B cell (primary cell): ENCODE data around the gene ART5. TPM values are rescaled to one million over a fixed set of nuclear protein-coding genes. Genes with fewer than 3 reads are reported as not detected.

Source experiments
- ATAC-seq: fragments of 200-7000 bp; cut with Tn5 transposase; one replicate; pipeline ENCODE4 v1.10.0; 2021; ENCODE audit warnings: low read depth, mild to moderate bottlenecking, moderate number of reproducible peaks, moderate library complexity
- CTCF ChIA-PET: fragments of 350-600 bp; sonication (Branson Sonifier 250); formaldehyde crosslinking; loops from one replicate; lab custom pipeline; 2021; ENCODE audit warnings: antibody characterized with exemption, inconsistent platforms; lab: Charles Lee
- POLR2A ChIA-PET: fragments of 350-600 bp; sonication (Branson Sonifier 250); formaldehyde crosslinking; loops from one replicate; lab custom pipeline; 2021; ENCODE audit warnings: antibody characterized with exemption; lab: Charles Lee
- DNase-seq: peaks from one replicate; pipeline ENCODE4 v3.0.0; 2013
- H2AFZ ChIP-seq: 2 replicates; pipeline ENCODE4 v1.6.1; 2012; ENCODE audit warnings: mild to moderate bottlenecking, low read depth, low read length; ENCODE audit not compliant: insufficient read depth, poor library complexity, severe bottlenecking
- H3K27ac ChIP-seq, 2 donors: 1 replicate in 1 of 2; 2 replicates in 1 of 2; pipeline ENCODE4 v1.5.1; 2012 to 2013; ENCODE audit warnings: low read length in 2 of 2, mild to moderate bottlenecking in 2 of 2, moderate library complexity in 1 of 2
- H3K27me3 ChIP-seq, 4 experiments: fragments of 200-600 bp in 1 of 4; sonication (generic) in 1 of 4; replicated peaks in 1 of 4; 1 replicate in 2 of 4; 2 replicates in 2 of 4; pipeline versions ENCODE4 v1.6.1 to v1.7.0; 2013 to 2016; ENCODE audit warnings: low read length in 3 of 4, mild to moderate bottlenecking in 2 of 4, mixed read lengths in 1 of 4, moderate library complexity in 1 of 4; ENCODE audit not compliant: insufficient read depth in 4 of 4, control insufficient read depth in 3 of 4; ENCODE audit errors: control extremely low read depth in 1 of 4
- H3K36me3 ChIP-seq, 2 experiments: replicated peaks in 1 of 2; 1 replicate in 1 of 2; 2 replicates in 1 of 2; pipeline versions ENCODE4 v1.6.1 to v1.7.1; 2013; ENCODE audit warnings: low read length in 1 of 2; ENCODE audit not compliant: insufficient read depth in 2 of 2, control insufficient read depth in 1 of 2; ENCODE audit errors: control extremely low read depth in 1 of 2, extremely low read depth in 1 of 2
- H3K4me1 ChIP-seq, 2 donors: fragments of 200-600 bp in 1 of 2; sonication (generic) in 1 of 2; 1 replicate in 1 of 2; 2 replicates in 1 of 2; pipeline versions ENCODE4 v1.5.1 to v1.6.1; 2013 to 2017; ENCODE audit warnings: low read length in 2 of 2; ENCODE audit not compliant: control insufficient read depth in 2 of 2, insufficient read depth in 2 of 2
- H3K4me2 ChIP-seq: replicated peaks from 2 replicates; pipeline ENCODE3; 2012; ENCODE audit warnings: mild to moderate bottlenecking, low read depth, low read length; ENCODE audit not compliant: poor library complexity, severe bottlenecking
- H3K4me3 ChIP-seq, 5 experiments: fragments of 200-600 bp in 1 of 5; sonication (generic) in 1 of 5; 1 replicate in 3 of 5; 2 replicates in 2 of 5; pipeline versions ENCODE4 v1.5.1 to v1.7.0; 2011 to 2016; ENCODE audit warnings: low read length in 4 of 5, mild to moderate bottlenecking in 4 of 5, low read depth in 2 of 5, control low read depth in 1 of 5, moderate library complexity in 1 of 5; ENCODE audit not compliant: insufficient read depth in 1 of 5; ENCODE audit errors: control extremely low read depth in 1 of 5, extremely low read depth in 1 of 5
- H3K79me2 ChIP-seq: fragments of 200-600 bp; sonication (generic); one replicate; pipeline ENCODE4 v1.6.0; 2016; ENCODE audit warnings: low read length; ENCODE audit not compliant: control insufficient read depth, insufficient read depth
- H3K9ac ChIP-seq: fragments of 200-600 bp; sonication (generic); 2 replicates; pipeline ENCODE4 v1.6.1; 2017; ENCODE audit warnings: mild to moderate bottlenecking, low read length, moderate library complexity
- H3K9me3 ChIP-seq, 3 donors: one replicate each; pipeline versions ENCODE4 v1.6.1 to v1.7.1; 2013; ENCODE audit warnings: low read length in 2 of 3; ENCODE audit not compliant: control insufficient read depth in 2 of 3, insufficient read depth in 1 of 3; ENCODE audit errors: control extremely low read depth in 1 of 3
- H4K20me1 ChIP-seq: 2 replicates; pipeline ENCODE4 v1.6.0; 2012; ENCODE audit warnings: mild to moderate bottlenecking, low read length; ENCODE audit not compliant: insufficient read depth, control insufficient read depth, poor library complexity, severe bottlenecking
- H3K27ac Mint-ChIP-seq: one replicate; pipeline ENCODE4 v1.8.0; 2021; ENCODE audit warnings: mixed read lengths
- H3K27me3 Mint-ChIP-seq: one replicate; pipeline ENCODE4 v1.8.0; 2021; ENCODE audit warnings: mixed read lengths
- H3K4me1 Mint-ChIP-seq: one replicate; pipeline ENCODE4 v1.8.0; 2021; ENCODE audit warnings: mixed read lengths
- H3K4me3 Mint-ChIP-seq: one replicate; pipeline ENCODE4 v1.8.0; 2021; ENCODE audit warnings: mixed read lengths
- H3K9me3 Mint-ChIP-seq: one replicate; pipeline ENCODE4 v1.8.0; 2022; ENCODE audit warnings: mixed read lengths; ENCODE audit not compliant: insufficient read depth
- EZH2 ChIP-seq: IDR thresholded peaks from 2 replicates; pipeline ENCODE4 v1.6.1; 2012; ENCODE audit warnings: borderline replicate concordance, low read depth, mild to moderate bottlenecking, moderate library complexity, low read length; ENCODE audit not compliant: insufficient read depth, poor library complexity, severe bottlenecking
- WGBS: methylation state at CpG from one replicate; pipeline ENCODE4 v1.1.5; 2013; ENCODE audit warnings: missing lambda C conversion rate; ENCODE audit not compliant: insufficient coverage; 5-methylcytosine and 5-hydroxymethylcytosine counted together
- intact Hi-C: fragments of 100-400 bp; cut with micrococcal nuclease; formaldehyde crosslinking; loops from one replicate; pipeline ENCODE4 v1.10.0; 2022
- polyA plus RNA-seq: library from polyadenylated mRNA; depleted of rRNA; stranded (reverse); fragments of >200 nt; gene quantifications from 2 replicates; pipeline ENCODE4 v1.2.3, GENCODE V29; 2012
- total RNA-seq, 2 donors: library from RNA; stranded (reverse); fragments of 120-200 nt in 1 of 2; gene quantifications; 1 replicate in 1 of 2; 2 replicates in 1 of 2; pipeline versions ENCODE4 v1.2.3 to v1.2.4, GENCODE V29; 2013 to 2022
- TF ChIP-seq, protein P1 (sequence below): fragments of 200-600 bp; IDR thresholded peaks from one replicate; pipeline ENCODE4 v1.8.0; 2022; ENCODE audit warnings: antibody characterized with exemption, mild to moderate bottlenecking

ART5 gene
- total and polyA plus RNA-seq, 2 donors (not counting 1 experiment from before 2014, with no cell fraction given) = not detected

DNA sequence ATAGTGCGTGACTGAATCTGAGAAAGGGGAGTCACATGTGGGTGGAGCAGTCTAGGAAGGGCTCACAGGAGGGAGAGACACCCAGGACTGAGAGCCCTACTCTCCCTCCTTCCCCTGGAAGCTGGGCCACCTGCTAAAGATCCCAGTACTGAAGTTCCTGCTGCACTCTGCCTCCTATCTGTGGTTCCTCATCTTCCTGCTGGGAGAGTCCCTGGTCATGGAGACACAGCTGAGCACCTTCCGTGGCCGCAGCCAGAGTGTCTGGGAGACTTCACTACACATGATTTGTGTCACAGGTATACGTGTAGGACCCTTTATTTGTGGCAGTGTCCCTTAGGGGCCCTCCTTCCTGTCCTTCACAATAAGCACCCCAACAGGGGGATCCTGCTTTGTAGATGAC, 19.3 kb downstream of the ART5 start:
- H3K4me3 ChIP-seq = no peak overlapping the region
- H3K27me3 ChIP-seq = no peaks in the 10 kb centered on the region
- ChIA-PET POLR2A (no interaction called here), CTCF (no interaction called here)
- H3K27me3 Mint-ChIP-seq = no peaks in the 10 kb centered on the region
- H4K20me1 ChIP-seq = no peaks in the 10 kb centered on the region
- no peak overlapping the region for H3K4me3 Mint-ChIP-seq
- no peaks in the 10 kb centered on the region for H3K9me3 ChIP-seq
- DNase-seq (no peak), ATAC-seq (no peak)
- no peaks in the 10 kb centered on the region for H3K79me2 ChIP-seq
- no peak overlapping the region for H3K9ac ChIP-seq
- H3K9me3 Mint-ChIP-seq = no peaks in the 10 kb centered on the region
- H3K36me3 ChIP-seq = no peaks in the 10 kb centered on the region
- no peaks in the 10 kb centered on the region for H3K4me1 ChIP-seq
- no peak overlapping the region for H2AFZ ChIP-seq
- no peak for TF ChIP-seq EZH2
- TF ChIP-seq, protein P1, sequence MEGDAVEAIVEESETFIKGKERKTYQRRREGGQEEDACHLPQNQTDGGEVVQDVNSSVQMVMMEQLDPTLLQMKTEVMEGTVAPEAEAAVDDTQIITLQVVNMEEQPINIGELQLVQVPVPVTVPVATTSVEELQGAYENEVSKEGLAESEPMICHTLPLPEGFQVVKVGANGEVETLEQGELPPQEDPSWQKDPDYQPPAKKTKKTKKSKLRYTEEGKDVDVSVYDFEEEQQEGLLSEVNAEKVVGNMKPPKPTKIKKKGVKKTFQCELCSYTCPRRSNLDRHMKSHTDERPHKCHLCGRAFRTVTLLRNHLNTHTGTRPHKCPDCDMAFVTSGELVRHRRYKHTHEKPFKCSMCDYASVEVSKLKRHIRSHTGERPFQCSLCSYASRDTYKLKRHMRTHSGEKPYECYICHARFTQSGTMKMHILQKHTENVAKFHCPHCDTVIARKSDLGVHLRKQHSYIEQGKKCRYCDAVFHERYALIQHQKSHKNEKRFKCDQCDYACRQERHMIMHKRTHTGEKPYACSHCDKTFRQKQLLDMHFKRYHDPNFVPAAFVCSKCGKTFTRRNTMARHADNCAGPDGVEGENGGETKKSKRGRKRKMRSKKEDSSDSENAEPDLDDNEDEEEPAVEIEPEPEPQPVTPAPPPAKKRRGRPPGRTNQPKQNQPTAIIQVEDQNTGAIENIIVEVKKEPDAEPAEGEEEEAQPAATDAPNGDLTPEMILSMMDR = no peak
- intact Hi-C loops = no loop called here
- no peak overlapping the region for H3K4me2 ChIP-seq
- H3K27ac Mint-ChIP-seq = no peak overlapping the region
- 71% methylated on average over 4 of the region's 4 CpGs for WGBS
- no peak overlapping the region for H3K27ac ChIP-seq
- H3K4me1 Mint-ChIP-seq = peaks cover 2% of the 10 kb centered on the region

DNA sequence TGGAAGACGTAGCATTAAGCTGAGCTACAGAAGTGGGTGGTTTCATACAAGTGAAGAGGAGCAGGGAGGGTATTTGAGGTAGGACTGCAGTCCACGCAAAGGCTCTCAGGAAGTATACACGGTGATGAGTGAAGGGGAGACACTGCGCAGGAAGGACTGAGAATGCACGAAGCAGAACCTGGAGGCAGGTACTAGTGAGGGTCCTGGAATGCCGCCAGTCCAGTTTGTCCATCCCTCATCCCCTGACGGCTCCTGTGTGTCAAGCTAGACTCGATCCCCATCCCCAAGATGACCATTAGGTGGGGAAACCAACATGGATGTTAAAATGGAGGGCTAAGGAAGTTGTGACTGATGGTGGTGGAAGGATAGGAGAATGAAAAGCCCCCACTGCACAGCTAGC, 23.8 kb downstream of the ART5 start:
- no peak for DNase-seq
- no peak overlapping the region for H3K4me3 ChIP-seq
- H2AFZ ChIP-seq = no peak overlapping the region
- 83% methylated on average over 6 of the region's 8 CpGs for WGBS
- Mint-ChIP-seq H3K4me1 (peaks cover 13% of the 10 kb centered on the region), H3K4me3 (no peak overlapping the region), H3K27ac (no peak overlapping the region), H3K27me3 (no peaks in the 10 kb centered on the region), H3K9me3 (no peaks in the 10 kb centered on the region)
- no peaks in the 10 kb centered on the region for H3K36me3 ChIP-seq
- intact Hi-C loops = no loop called here
- H3K27ac ChIP-seq = no peak overlapping the region
- no peaks in the 10 kb centered on the region for H3K79me2 ChIP-seq
- H3K9me3 ChIP-seq = no peaks in the 10 kb centered on the region
- TF ChIP-seq EZH2 = no peak
- TF ChIP-seq, protein P1 = no peak
- ChIA-PET CTCF (no interaction called here), POLR2A (no interaction called here)
- peaks cover 13 to 14% of the 10 kb centered on the region in 2 donors for H3K4me1 ChIP-seq
- H4K20me1 ChIP-seq = no peaks in the 10 kb centered on the region
- H3K27me3 ChIP-seq = no peaks in the 10 kb centered on the region
- no peak overlapping the region for H3K9ac ChIP-seq
- no peak for ATAC-seq
- no peak overlapping the region for H3K4me2 ChIP-seq
